ENCODE results near the gene GRK6.
"Not testable (repeated sequence)": the region's sequence is repeated elsewhere in the genome, so short reads cannot be mapped to it uniquely, and the experiment has no call there.

Gene GRK6

GRCh38 chr5:177484902-177485549, 58.5 kb downstream of the GRK6 start:
- no peak for TF ChIP-seq CTCF (IDR thresholded peaks at IDR 0.05; ENCODE audit: low read depth, low read length)

GRCh38 chr5:177485753-177486152, 59.3 kb downstream of the GRK6 start:
- not testable (repeated sequence) for H3K4me3 ChIP-seq (ENCODE audit: low read depth, low read length); H3K4me1 ChIP-seq; H3K27me3 ChIP-seq; H3K9me3 ChIP-seq; DNase-seq
- H3K36me3 ChIP-seq = peaks cover 17% of the 10 kb centered on the region

More at GRCh38 chr5:177484902-177485549, 58.5 kb downstream of the GRK6 start:
- Histone ChIP-seq H3K4me1 (peaks cover 5% of the 10 kb centered on the region), H3K36me3 (peaks cover 17% of the 10 kb centered on the region), H3K9me3 (no peaks in the 10 kb centered on the region), H3K27me3 (no peaks in the 10 kb centered on the region), H3K4me3 (ENCODE audit: low read depth, low read length) (no peak overlapping the region)
- DNase-seq = no peak

- no peak overlapping the region for H3K4me3 ChIP-seq (ENCODE audit: low read depth, low read length)
- H3K9me3 ChIP-seq = no peaks in the 10 kb centered on the region
- H3K36me3 ChIP-seq = peaks cover 22% of the 10 kb centered on the region
- DNase-seq = no peak
- no peaks in the 10 kb centered on the region for H3K27me3 ChIP-seq
- TF ChIP-seq CTCF (IDR thresholded peaks at IDR 0.05; ENCODE audit: low read depth, low read length) = no peak
- peaks cover 6% of the 10 kb centered on the region; the same call in 1 of the 2 replicates for H3K4me1 ChIP-seq
Observed at GRCh38 chr5:177486256-177486655, 59.8 kb downstream of the GRK6 start.

GRCh38 chr5:177487144-177487543, 60.7 kb downstream of the GRK6 start:
- no peak for TF ChIP-seq CTCF (IDR thresholded peaks at IDR 0.05; ENCODE audit: low read depth, low read length)
- Histone ChIP-seq H3K27me3 (no peaks in the 10 kb centered on the region), H3K4me3 (ENCODE audit: low read depth, low read length) (no peak overlapping the region), H3K4me1 (peaks cover 6% of the 10 kb centered on the region; the same call in 1 of the 2 replicates), H3K9me3 (no peaks in the 10 kb centered on the region), H3K36me3 (peaks cover 28% of the 10 kb centered on the region)
- no peak for DNase-seq

- H3K27me3 ChIP-seq = no peaks in the 10 kb centered on the region
- no peaks in the 10 kb centered on the region for H3K9me3 ChIP-seq
- peaks cover 6% of the 10 kb centered on the region; the same call in 1 of the 2 replicates for H3K4me1 ChIP-seq
- DNase-seq = no peak
- TF ChIP-seq CTCF (IDR thresholded peaks at IDR 0.05; ENCODE audit: low read depth, low read length) = 0 out of 2 replicates have a peak, but pooled peaks have one; percentile 8
- H3K4me3 ChIP-seq (ENCODE audit: low read depth, low read length) = no peak overlapping the region
- peaks cover 30% of the 10 kb centered on the region for H3K36me3 ChIP-seq
Observed at GRCh38 chr5:177487975-177488374, 61.5 kb downstream of the GRK6 start.

- peak; percentile 85 for DNase-seq
- H3K4me3 ChIP-seq (ENCODE audit: low read depth, low read length) = no peak overlapping the region
- H3K9me3 ChIP-seq = no peaks in the 10 kb centered on the region
- H3K36me3 ChIP-seq = peaks cover 30% of the 10 kb centered on the region
- peaks cover 9% of the 10 kb centered on the region for H3K4me1 ChIP-seq
- no peaks in the 10 kb centered on the region for H3K27me3 ChIP-seq
- TF ChIP-seq CTCF (IDR thresholded peaks at IDR 0.05; ENCODE audit: low read depth, low read length) = peak; percentile 60
Observed at GRCh38 chr5:177489119-177489716, 62.7 kb downstream of the GRK6 start.
